Heart left ventricle (tissue), 13 donors: ENCODE results near the gene KDELR3.

Source experiments
- POLR2A ChIP-seq, 2 donors: fragments of 450-650 bp; IDR thresholded peaks; one replicate each; pipeline ENCODE4 v1.6.1; 2017; ENCODE audit warnings: antibody characterized with exemption in 2 of 2, mild to moderate bottlenecking in 2 of 2, moderate library complexity in 2 of 2
- TF ChIP-seq, protein P1 (sequence below), 12 donors: fragments of 200-600 bp; sonication (generic) in 4 of 12; IDR thresholded peaks; one replicate each; pipeline versions ENCODE4 v1.5.0 to v1.8.0; 2018 to 2022; ENCODE audit warnings: antibody characterized with exemption in 12 of 12, mild to moderate bottlenecking in 5 of 12
- donor health status: ischemic (EF 13 %, LVEDD 7.1; RV severe dilation, severe dysfunction).
- donor health status: DM: no; HTN: yes; CAD: no.
- donor health status: DM: no; HTN: no; CAD: no.
- donor health status: ischemic (EF 25% LVEDD 6.9; RV normal size, moderate dysfunction).
- donor health status: ischemic (EF 25% LVEDD 5.7; RV mildly dilated, moderate dysfunction).
- donor health status: ischemic (EF 35%, LVEDD 5.7; RV mildly dilated, moderate dysfunction).
- donor health status: nonischemic (EF 11% LVEDD 7.7; RV severe dilation, severe dysfunction).
- donor health status: DM: yes; HTN: yes; CAD: no.
- donor health status: PGD.
- donor health status: ischemic (EF 29% LVEDD 5.4; RV normal size, mild dysfunction).
- donor health status: nonischemic (EF 23%, LVEDD 6.1; RV moderate dilation, normal function).

DNA sequence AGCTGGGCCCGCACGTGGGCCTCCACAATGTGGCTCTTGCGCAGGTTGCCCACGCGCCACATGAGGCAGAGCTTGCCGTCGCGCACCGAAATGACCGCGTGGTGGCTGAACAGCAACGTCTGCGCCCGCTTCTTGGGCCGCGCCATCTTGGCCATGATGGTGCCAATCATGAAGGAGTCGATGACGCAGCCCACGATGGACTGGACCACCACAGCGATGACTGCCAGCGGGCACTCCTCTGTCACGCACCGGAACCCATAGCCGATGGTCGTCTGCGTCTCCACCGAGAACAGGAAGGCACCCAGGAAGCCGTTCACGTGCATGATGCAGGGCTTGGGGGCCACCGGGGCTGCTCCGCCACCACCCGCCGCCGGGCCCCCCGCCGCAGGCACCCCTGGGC lies 40.4 kb upstream of the KDELR3 start:
- TF ChIP-seq, protein P1, sequence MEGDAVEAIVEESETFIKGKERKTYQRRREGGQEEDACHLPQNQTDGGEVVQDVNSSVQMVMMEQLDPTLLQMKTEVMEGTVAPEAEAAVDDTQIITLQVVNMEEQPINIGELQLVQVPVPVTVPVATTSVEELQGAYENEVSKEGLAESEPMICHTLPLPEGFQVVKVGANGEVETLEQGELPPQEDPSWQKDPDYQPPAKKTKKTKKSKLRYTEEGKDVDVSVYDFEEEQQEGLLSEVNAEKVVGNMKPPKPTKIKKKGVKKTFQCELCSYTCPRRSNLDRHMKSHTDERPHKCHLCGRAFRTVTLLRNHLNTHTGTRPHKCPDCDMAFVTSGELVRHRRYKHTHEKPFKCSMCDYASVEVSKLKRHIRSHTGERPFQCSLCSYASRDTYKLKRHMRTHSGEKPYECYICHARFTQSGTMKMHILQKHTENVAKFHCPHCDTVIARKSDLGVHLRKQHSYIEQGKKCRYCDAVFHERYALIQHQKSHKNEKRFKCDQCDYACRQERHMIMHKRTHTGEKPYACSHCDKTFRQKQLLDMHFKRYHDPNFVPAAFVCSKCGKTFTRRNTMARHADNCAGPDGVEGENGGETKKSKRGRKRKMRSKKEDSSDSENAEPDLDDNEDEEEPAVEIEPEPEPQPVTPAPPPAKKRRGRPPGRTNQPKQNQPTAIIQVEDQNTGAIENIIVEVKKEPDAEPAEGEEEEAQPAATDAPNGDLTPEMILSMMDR (IDR thresholded peaks at IDR 0.05) = no peak
- no peak for TF ChIP-seq POLR2A (IDR thresholded peaks at IDR 0.05)
